HG03064 (cell line): Measurements from ENCODE around the gene AKAP12.
"Not testable (repeated sequence)": the region's sequence is repeated elsewhere in the genome, so short reads cannot be mapped to it uniquely, and the experiment has no call there.

Experiments
- ATAC-seq: cut with Tn5 transposase; IDR thresholded peaks from one replicate; pipeline ENCODE4 v1.9.1; 2021; ENCODE audit warnings: low read depth; ENCODE audit not compliant: unreplicated experiment

Gene AKAP12

DNA sequence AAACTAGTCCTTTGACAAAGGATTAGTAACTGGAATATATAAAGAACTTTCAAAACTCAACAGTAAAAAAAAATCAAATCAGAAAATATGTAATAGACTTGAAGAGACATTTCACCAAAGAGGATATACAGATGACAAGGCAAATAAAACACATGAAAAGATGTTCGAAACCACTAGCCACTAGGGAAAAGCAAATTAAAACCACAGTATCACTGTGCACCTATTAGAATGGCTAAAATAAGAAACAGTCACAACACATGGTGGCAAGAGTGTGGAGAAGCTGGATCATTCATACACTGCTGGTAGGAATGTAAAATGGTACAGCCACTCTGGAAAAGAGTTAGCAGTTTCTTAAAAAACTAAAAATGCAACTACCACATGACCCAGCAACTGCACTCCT lies 136.7 kb downstream of the AKAP12 start:
- no peak for ATAC-seq

DNA sequence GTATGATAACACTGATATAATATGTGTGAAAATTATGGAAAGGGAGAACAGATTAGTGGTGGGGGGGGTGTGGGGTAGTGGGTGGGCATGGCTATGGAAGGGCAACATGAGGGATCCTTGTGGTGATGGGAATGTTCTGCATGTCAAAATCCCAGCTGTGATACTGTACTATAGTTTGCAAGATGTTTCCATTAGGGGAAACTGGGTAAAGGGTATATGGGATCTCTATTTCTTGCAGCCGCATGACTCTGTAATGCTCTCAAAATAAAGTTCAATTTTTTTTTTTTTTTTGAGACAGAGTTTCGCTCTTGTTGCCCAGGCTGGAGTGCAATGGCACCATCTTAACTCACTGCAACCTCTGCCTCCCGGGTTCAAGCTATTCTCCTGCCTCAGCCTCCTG lies 137.3 kb downstream of the AKAP12 start:
- no peak for ATAC-seq

DNA sequence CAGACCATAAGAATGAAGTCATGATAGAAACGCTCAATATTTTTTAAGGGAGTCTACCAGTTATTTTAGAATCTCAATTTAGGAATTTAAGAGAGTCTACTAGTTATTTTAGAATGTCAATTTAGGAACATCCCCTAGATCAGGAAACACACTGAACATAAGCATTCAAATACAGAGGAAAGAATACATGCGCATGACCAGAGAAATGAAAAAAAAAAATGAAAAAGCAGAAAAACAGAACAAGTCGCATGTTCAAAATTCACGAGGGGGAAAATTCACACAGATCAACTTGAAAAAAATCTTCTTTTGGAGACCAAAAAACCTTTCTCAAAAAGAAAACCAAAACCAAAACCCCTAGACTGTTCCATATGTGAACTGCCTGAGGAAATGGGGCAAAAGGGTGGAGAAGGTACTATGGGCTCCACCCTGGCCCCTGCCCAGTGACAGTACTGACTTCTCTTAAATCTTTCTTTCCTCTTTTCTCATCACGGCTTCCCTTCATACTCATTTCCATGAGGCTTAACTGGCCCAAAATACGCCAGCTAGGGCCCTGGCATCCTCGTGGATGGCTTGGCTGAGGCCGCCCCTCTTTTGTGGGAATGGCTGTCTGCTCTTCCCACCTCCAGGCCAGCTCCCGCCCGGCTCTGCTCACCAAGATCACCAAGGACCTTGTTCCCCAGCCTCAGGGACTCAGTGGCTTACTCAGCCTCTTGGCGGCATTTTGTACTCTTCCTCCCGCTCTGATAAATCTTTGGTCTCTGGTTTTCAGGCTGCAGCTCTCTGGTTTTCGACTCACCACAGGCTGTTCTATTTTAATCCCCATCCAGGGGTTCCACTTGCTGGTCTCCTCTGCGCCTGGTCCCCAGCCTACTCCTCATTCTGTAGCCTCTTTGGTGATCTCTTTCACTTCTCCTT lies 140.4 kb downstream of the AKAP12 start:
- ATAC-seq: peak; percentile 53

DNA sequence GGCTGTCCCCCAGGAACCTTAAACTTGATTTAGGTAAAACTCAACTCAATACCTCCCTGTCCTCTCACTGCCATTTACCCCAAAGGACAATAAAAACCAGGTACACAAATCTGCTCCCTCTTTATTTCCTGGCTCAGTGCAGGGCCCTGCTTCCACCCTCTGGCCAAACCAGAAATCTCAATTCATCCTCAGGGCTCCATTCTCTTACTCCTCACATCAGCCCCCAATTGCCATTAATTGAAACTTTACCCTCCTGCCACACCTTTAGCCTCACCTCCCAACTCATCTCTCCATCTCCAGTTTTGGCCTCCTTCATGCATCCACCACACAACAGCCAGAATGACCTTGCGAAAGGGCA lies 141.1 kb downstream of the AKAP12 start:
- ATAC-seq: no peak

DNA sequence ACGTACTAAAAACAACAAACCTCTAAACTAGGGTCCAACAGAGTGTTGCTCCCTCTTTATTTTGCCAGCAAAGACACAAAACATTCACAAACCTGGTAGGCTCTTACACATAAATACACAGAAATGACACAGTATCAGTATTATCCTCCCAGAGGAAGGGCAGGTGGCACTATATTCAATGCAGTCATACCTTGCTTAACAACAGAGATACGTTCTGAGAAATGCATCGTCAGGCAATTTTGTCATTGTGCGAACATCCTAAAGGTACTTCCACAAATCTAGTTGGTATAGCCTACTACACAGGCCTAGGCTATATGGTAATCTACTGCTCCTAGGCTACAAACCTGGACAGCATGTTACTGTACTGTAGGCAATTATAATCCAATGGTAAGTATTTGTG lies 142.0 kb downstream of the AKAP12 start:
- no peak for ATAC-seq

GRCh38 chr6:151382631-151383030 lies 142.9 kb downstream of the AKAP12 start:
- ATAC-seq: not testable (repeated sequence)

DNA sequence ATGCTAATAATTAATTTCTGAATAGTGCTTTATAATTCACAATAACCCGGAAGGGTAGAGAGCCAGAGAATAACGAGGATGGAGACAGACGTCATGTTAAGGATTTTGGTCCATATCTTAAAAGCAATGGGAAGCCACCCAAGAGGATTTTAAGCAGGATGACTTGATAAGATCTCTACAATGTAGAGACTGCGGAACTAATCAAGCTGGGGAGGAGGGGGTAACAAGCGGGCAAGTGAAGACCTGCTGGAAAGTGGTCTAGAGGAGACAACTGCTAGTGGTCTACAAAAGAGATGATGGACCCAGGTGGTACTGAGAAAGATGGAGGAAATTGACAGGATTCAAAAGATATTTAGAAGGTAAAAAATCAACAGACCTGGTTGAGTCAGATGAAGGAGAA lies 144.4 kb downstream of the AKAP12 start:
- ATAC-seq: no peak

DNA sequence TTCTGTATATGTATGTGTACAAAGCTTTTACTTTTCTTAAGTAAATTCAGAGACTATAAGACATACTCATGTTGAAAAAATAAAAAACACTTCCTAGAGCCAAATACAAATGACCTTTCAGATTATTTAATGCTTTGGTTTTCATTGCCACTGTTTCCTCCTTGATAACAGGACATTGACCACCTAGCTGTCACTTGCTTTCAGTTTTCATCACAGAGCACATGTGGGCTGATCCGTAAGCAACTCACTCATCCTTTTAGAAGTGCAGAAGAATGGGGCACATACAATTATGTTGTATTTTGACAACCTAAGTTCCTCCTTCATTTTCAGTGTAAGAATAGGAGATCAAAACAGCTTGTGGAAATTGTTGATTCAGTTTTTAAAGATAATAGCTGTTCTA lies 145.4 kb downstream of the AKAP12 start:
- peak; percentile 31 for ATAC-seq

DNA sequence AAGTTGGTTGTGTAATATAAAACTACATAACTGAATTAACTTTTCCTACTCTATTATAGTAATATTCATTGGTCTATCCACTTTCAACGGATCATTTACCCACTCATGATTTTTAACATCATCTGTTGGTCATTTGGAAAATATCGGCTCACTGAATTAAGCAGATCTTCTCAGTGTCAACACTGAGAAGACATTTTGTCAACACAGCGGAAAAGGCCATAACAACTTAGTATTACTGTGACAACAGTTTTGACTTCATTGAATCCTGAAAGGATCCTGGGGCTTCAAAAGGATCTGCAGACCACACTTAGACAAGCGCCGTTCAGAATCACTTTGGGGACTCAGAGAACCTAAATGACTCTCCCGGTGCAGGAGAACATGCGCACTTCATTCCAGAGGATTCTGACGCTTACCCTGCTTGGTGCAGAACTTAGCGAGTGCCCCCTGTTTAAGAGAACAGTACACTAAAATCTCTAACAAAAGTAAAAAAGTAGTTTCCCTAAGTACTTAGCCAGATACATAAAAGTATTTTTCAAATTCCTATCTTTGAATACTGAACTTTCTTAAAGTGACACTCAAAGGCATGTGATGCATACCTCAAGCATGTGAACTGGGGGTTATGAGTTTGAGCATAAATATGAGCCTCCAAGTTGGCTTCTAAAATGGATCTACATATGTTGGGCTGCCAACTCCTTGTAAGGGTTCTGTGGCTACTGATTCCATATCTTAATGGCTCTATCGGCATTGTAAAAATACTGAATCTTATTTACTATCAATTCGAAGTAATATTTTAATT lies 147.6 kb downstream of the AKAP12 start:
- no peak for ATAC-seq

- ATAC-seq: no peak
Observed at GRCh38 chr6:151388236-151388635, 148.5 kb downstream of the AKAP12 start.

DNA sequence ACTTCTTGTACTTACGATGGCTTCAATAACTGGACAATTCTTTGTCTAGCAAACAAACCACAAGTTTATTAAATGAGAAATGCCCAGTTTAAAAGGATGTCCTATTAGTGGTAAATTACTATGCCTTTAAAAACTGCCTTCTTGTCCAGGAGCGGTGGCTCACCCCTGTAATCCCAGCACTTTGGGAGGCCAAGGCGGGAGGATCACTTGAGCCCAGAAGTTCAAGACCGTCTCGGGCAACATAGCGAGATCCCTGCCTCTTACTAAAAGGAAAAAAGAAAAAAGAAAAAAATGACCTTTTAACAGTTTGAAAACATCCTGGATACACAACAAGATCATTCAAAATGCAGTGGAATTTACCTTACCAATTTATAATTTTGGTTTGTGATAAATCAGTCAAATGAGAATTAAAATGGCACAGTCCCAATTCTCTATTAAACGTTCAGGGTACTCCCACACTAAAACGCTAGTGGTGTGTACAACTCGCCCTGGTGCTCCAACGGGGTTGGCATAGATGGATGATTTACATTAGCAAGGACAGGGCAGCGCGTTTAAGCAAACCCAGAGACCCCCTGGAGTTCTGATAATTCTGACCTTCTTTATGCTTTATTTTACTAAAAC lies 149.3 kb downstream of the AKAP12 start:
- ATAC-seq: no peak

DNA sequence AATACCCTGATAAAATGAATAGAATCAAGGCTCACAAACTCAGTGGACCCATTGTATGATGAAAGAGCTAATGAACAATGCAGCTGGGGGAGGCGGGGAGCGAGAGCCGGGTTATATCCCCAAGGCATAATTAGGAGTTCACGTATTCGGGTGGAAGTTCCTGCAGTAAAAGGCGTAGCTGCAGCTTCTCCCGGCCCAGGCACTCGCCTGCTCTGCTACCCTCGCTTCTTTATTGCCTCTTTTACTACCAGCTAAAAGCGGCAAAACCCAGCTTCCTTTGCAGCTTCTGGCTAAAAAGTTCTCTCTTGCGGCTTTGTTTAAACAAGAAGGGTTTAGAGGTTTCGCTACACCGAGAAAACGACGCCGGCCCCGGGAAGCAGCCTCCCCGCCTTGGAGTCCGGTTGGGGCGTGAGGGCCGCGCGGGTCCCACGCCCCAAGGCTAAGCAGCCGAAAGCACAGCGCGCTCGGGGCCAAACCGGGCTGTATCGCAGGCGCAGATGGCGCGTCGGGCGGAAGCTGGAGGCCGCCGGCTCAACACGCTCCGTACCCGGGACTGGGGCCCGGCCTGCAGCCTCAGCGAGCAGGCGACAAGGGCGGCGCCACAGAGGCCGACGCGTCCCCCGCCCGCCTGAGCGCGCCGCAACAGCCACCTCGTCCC lies 150.0 kb downstream of the AKAP12 start:
- peak; percentile 62 for ATAC-seq

DNA sequence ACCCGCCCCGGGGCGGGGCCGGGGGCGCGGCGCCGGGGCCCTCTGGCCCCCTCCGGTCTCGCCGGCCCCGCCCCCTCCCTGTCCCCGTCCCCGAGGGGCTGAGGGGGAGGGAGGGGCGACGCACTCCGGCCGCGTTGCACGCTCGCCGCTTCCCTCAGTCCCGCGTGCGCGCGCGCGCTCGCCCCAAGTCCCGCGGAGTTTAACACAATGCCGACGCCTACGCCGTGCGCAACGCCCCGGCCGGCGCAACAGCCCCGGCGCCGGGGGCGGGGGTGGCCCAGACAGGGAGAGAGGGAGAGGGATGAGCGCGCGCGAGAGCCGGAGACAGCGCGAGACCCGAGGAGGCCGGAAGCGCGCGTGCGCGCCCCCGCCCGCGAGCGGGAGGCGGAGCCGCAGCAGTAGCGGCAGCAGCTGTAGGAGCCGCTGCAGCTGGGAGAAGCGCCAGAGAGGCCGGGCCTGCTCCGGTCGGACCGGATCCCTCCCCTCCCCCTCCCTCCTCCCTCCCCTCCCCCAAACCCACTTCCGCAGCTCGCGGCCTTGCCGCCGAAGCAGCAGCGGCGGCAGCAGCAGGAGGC lies 150.6 kb downstream of the AKAP12 start:
- ATAC-seq: peak; percentile 79

GRCh38 chr6:151390851-151391470 lies 151.2 kb downstream of the AKAP12 start:
- ATAC-seq: peak; percentile 13

DNA sequence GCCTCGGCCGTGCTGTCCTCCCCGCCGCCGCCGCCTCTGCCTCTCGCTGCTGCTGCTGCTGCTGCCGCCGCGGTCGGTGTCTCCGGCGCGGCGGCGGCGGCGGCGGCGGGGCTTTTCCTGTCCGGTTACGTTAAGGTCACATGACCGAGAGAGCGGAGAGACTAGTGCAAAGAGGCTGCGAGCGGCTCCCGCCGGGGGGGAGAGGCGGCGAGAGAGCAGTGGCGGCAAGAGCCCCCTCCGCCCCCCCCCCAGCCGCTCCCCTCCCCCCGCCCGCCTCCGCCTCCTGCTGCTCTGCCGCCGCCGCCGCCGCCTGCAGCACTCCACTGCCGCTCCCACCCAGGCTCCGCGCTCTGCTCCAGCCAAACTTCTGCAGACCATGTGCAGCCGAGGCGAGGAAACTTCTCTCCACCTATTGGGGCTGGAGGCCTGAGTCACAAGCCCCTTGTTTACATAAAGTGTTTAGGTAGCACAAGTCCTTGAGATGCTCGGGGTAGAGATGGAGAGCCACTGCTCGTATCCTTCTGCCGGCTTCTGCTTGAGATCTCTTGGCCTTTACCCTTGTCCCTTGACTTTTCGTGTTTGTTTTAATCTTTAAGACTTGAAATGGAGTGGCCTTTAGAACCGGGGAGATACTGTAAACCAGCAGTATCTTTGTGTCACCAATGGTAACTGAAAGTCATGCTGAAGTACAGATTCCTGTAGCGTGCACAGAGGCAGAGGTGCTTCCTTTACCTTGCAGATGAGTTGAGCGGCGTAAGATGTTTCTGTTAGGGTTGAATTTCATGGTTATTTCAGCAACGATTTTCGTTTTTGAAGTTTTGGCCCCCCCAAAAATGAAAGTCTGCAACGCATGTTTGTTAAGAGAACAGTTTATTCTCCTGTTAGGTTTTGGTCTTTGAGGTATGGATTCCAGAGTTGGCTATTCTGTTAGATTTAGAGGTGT lies 152.0 kb downstream of the AKAP12 start, which contains the start of gene ZBTB2:
ZBTB2 (minus strand) TSS at position 89 of the 943 bp plus-strand sequence. CDS start 17,922 bp downstream, outside the sequence.
- peak; percentile 12 for ATAC-seq

DNA sequence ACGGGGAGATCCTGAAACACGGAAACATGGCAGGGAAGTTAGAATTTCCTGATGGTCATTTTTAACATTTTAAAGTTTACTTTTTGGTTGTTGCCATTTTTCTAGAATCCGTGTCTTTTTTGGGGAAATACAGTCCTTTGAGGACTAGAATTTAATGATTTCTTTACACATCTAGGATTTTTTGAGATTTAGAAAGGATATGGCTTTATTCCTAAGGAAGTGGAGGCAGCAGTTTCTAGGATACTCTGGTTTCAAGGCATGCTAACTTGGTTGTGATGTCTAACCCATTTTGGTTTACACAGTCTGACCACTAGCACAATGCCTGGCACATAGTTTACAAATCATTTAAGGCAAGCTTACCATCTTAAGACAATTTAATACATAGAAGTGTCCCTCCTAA lies 152.7 kb downstream of the AKAP12 start:
- ATAC-seq: no peak

DNA sequence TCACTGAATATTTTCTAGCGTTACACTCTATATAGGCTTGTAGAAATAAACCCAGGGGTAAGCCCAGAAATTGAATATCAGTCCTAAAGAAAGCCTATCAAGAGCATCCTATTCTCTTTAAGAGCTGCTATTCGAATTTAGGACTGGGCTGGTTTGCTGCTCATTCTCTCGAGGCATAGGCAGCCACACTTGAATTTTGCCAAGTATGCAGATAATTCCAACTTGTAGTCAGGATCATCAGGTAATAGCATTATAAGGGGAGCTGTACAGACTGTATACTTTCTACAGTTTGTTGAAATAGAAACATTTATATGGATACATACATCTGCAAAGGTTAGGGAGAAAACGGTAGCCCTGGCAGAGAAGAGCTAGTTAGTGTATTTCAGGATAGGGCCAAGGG lies 153.6 kb downstream of the AKAP12 start:
- ATAC-seq: no peak

DNA sequence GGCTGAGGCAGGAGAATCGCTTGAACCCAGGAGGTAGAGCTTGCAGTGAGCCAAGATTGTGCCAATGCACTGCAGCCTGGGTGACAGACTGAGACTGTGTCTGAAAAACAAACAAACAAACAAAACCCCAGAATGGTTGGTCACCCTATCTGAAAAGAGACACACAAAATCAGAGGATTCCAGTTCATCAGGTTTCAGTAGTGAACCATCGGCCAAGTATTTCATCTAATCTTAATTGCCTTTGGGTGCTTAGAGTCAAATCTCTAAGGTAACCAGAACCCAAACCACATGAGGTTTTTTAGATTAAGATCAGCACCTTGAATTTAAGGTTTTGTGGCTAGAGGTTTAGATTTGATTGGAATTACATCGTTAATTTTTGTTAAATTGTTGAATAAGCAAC lies 159.9 kb downstream of the AKAP12 start:
- ATAC-seq: no peak

- no peak for ATAC-seq
Observed at GRCh38 chr6:151400473-151400872, 160.7 kb downstream of the AKAP12 start.
